ENCODE data around the gene FKBP6.

The FKBP6 gene

DNA sequence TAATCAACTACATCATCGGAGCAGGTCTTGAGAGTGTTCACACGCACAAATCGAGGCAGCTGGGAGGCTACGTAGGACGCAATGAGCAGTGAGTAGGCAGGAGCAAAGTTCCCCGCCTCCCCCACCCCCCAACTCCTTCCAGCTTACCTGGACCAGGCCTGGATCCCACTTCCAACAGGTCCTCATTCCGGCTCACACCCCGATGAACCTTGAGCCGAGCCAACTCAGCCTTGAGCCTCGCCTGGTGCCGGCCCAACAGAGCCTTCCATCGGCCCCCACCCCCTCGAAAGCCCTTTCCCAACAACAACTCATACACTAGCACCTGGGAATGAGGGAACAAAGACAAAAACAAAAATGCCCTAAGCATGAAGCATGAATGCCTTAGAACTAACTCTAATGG is 20.5 kb upstream of the FKBP6 start (continued):
- TF ChIP-seq ZNF184 (tag by site-specific recombination; IDR thresholded peaks at IDR 0.05) (no peak), ZNF433 (tag by site-specific recombination; IDR thresholded peaks at IDR 0.05; ENCODE audit: low read depth) (no peak), ZNF132 (tag by site-specific recombination; IDR thresholded peaks at IDR 0.05; ENCODE audit: borderline replicate concordance) (no peak), ZNF324 (tag by site-specific recombination; IDR thresholded peaks at IDR 0.05) (no peak)
- TF ChIP-seq, protein P1, sequence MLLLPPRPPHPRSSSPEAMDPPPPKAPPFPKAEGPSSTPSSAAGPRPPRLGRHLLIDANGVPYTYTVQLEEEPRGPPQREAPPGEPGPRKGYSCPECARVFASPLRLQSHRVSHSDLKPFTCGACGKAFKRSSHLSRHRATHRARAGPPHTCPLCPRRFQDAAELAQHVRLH (tag by site-specific recombination; IDR thresholded peaks at IDR 0.05): no peak

DNA sequence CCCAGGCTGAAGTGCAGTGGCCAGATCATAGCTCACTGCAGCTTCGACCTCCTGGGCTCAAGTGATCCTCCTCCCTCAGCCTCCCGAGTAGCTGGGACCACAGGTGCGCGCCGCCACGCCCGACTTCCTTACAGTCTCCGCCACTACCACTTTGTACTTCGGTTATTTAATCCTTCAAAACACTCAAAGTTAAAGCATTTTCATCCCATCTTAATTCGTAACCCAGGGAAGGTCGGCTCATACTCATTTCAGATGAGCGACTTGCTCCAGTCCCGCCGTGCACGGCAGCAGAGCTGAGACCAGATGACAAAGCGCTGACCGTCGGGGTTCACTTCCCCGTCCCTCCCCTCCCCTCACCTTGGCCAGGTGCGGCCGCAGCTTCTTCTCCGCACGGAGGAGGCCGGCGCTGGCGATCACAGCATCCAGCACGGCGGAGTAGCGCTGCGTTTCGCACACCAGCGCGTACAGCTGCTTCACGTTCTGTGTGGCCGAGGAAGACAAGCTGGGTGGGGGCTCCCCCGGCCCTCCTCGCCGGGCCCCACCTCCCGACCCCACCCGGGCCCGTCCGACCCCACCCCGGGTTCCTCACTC is 19.8 kb upstream of the FKBP6 start:
- peak; percentile 58; the same call in 1 of the 2 replicates for TF ChIP-seq ZNF121 (tag by site-specific recombination; IDR thresholded peaks at IDR 0.05)
- TF ChIP-seq, protein P2, sequence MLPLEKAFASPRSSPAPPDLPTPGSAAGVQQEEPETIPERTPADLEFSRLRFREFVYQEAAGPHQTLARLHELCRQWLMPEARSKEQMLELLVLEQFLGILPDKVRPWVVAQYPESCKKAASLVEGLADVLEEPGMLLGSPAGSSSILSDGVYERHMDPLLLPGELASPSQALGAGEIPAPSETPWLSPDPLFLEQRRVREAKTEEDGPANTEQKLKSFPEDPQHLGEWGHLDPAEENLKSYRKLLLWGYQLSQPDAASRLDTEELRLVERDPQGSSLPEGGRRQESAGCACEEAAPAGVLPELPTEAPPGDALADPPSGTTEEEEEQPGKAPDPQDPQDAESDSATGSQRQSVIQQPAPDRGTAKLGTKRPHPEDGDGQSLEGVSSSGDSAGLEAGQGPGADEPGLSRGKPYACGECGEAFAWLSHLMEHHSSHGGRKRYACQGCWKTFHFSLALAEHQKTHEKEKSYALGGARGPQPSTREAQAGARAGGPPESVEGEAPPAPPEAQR (tag by site-specific recombination; IDR thresholded peaks at IDR 0.05): no peak
- TF ChIP-seq, protein P3, sequence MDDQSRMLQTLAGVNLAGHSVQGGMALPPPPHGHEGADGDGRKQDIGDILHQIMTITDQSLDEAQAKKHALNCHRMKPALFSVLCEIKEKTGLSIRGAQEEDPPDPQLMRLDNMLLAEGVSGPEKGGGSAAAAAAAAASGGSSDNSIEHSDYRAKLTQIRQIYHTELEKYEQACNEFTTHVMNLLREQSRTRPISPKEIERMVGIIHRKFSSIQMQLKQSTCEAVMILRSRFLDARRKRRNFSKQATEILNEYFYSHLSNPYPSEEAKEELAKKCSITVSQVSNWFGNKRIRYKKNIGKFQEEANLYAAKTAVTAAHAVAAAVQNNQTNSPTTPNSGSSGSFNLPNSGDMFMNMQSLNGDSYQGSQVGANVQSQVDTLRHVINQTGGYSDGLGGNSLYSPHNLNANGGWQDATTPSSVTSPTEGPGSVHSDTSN (CRISPR knock-in tag; IDR thresholded peaks at IDR 0.05): 0 out of 2 replicates have a peak, but pooled peaks have one; percentile 1
- TF ChIP-seq ZNF394 (tag by site-specific recombination; IDR thresholded peaks at IDR 0.05; ENCODE audit: borderline replicate concordance): peak; percentile 49; the same call in 1 of the 2 replicates
- ChIA-PET CTCF (interaction anchor here (1.4 to 2.0 kb wide), 2 partner anchors 16 to 143 kb away, joined by 3 to 7 read pairs; no protein-coding TSS in a partner anchor), POLR2A (interaction anchor here (1.4 kb wide), 1 partner anchor 214 kb away, joined by 6 read pairs; the partner anchor contains the start of gene BAZ1B)
- Histone ChIP-seq H3K27ac (ENCODE audit: extremely low read depth, low read depth, low read length) (0 out of 2 replicates have a peak overlapping the region, but pooled peaks have one; percentile 46), H3K36me3 (ENCODE audit: control insufficient read depth in 2 of 2, insufficient read depth in 1 of 2, low read length in 2 of 2) (peaks cover 8 to 31% of the 10 kb centered on the region in 2 experiments; a peak in 2 of 3 replicates), H3K4me3 (ENCODE audit: low read depth, low read length) (peak overlapping the region; percentile 71), H3K9me3 (ENCODE audit: control insufficient read depth, insufficient read depth, low read depth, low read length) (no peaks in the 10 kb centered on the region), H3K4me1 (ENCODE audit: control insufficient read depth, insufficient read depth, low read length) (no peaks in the 10 kb centered on the region)

DNA sequence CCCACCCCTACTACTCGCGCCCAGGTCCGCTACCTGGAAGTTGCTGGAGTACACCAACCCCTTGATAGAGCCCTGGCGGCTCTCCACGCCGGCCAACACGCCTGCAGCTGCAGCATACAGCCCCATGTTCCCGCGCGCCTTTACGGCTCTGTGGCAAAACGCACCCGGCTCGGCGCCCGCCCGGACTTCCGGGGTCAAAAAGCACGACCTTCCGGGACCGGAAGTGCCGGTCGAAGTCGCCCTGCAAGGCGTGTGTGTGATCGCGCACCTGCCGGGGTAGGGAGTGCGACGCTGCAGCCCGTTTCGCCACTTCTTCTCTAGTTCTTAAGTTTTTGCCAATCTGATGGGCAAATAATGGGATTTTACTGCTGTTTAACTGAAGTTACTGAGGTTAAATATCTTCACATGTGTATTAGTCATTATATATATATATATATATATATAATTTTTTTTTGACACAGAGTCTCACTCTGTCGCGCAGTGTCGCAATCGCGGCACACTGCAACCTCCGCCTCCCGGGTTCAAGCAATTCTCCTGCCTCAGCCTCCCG is 19.2 kb upstream of the FKBP6 start, which contains the start of gene NSUN5:
TSS of gene NSUN5 (minus strand) at position 162 of the 550 bp plus-strand sequence. CDS start at position 126, 36 bp downstream.
- 0 out of 2 replicates have a peak within 1 kb of the TSS, but pooled peaks have one; percentile 46 for H3K27ac ChIP-seq (ENCODE audit: extremely low read depth, low read depth, low read length)
- no peak for TF ChIP-seq MZF1 (tag by site-specific recombination; IDR thresholded peaks at IDR 0.05; ENCODE audit: borderline replicate concordance)
- TF ChIP-seq SP2 (tag by site-specific recombination; IDR thresholded peaks at IDR 0.05): peak; percentile 34; the same call in 1 of the 2 replicates
- TF ChIP-seq, protein P4, sequence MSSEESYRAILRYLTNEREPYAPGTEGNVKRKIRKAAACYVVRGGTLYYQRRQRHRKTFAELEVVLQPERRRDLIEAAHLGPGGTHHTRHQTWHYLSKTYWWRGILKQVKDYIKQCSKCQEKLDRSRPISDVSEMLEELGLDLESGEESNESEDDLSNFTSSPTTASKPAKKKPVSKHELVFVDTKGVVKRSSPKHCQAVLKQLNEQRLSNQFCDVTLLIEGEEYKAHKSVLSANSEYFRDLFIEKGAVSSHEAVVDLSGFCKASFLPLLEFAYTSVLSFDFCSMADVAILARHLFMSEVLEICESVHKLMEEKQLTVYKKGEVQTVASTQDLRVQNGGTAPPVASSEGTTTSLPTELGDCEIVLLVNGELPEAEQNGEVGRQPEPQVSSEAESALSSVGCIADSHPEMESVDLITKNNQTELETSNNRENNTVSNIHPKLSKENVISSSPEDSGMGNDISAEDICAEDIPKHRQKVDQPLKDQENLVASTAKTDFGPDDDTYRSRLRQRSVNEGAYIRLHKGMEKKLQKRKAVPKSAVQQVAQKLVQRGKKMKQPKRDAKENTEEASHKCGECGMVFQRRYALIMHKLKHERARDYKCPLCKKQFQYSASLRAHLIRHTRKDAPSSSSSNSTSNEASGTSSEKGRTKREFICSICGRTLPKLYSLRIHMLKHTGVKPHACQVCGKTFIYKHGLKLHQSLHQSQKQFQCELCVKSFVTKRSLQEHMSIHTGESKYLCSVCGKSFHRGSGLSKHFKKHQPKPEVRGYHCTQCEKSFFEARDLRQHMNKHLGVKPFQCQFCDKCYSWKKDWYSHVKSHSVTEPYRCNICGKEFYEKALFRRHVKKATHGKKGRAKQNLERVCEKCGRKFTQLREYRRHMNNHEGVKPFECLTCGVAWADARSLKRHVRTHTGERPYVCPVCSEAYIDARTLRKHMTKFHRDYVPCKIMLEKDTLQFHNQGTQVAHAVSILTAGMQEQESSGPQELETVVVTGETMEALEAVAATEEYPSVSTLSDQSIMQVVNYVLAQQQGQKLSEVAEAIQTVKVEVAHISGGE (tag by site-specific recombination; conservative IDR thresholded peaks at IDR 0.05; ENCODE audit: low read depth): peak; percentile 83
- peak; percentile 57; the same call in 1 of the 2 replicates for TF ChIP-seq KLF8 (tag by site-specific recombination; IDR thresholded peaks at IDR 0.05)
- TF ChIP-seq, protein P5, sequence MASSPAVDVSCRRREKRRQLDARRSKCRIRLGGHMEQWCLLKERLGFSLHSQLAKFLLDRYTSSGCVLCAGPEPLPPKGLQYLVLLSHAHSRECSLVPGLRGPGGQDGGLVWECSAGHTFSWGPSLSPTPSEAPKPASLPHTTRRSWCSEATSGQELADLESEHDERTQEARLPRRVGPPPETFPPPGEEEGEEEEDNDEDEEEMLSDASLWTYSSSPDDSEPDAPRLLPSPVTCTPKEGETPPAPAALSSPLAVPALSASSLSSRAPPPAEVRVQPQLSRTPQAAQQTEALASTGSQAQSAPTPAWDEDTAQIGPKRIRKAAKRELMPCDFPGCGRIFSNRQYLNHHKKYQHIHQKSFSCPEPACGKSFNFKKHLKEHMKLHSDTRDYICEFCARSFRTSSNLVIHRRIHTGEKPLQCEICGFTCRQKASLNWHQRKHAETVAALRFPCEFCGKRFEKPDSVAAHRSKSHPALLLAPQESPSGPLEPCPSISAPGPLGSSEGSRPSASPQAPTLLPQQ (tag by site-specific recombination; IDR thresholded peaks at IDR 0.05): no peak
- TF ChIP-seq, protein P6, sequence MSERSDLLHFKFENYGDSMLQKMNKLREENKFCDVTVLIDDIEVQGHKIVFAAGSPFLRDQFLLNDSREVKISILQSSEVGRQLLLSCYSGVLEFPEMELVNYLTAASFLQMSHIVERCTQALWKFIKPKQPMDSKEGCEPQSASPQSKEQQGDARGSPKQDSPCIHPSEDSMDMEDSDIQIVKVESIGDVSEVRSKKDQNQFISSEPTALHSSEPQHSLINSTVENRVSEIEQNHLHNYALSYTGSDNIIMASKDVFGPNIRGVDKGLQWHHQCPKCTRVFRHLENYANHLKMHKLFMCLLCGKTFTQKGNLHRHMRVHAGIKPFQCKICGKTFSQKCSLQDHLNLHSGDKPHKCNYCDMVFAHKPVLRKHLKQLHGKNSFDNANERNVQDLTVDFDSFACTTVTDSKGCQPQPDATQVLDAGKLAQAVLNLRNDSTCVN (tag by site-specific recombination; optimal IDR thresholded peaks at IDR 0.05): peak; percentile 43
- 0 out of 2 replicates have a peak, but pooled peaks have one; percentile 15 for TF ChIP-seq SP7 (tag by site-specific recombination; IDR thresholded peaks at IDR 0.05)
- TF ChIP-seq KLF1 (tag by site-specific recombination; IDR thresholded peaks at IDR 0.05): 0 out of 2 replicates have a peak, but pooled peaks have one; percentile 16
- no peak for TF ChIP-seq ZNF202 (tag by site-specific recombination; IDR thresholded peaks at IDR 0.05; ENCODE audit: borderline replicate concordance)
- TF ChIP-seq, protein P1 (tag by site-specific recombination; IDR thresholded peaks at IDR 0.05): peak; percentile 71; the same call in 1 of the 2 replicates
- peak; percentile 33; the same call in 1 of the 2 replicates for TF ChIP-seq ZSCAN30 (tag by site-specific recombination; IDR thresholded peaks at IDR 0.05)
- peak; percentile 97 for TF ChIP-seq BCL11A (tag by site-specific recombination; IDR thresholded peaks at IDR 0.05; ENCODE audit: low read depth)

More for the DNA sequence above, 19.2 kb upstream of the FKBP6 start, which contains the start of gene NSUN5:
- H3K4me1 ChIP-seq (ENCODE audit: control insufficient read depth, insufficient read depth, low read length): no peaks in the 10 kb centered on the region
- H3K36me3 ChIP-seq (ENCODE audit: control insufficient read depth in 2 of 2, insufficient read depth in 1 of 2, low read length in 2 of 2): peaks cover 8 to 25% of the 10 kb centered on the region in 2 experiments; a peak in 2 of 3 replicates
- H3K4me3 ChIP-seq (ENCODE audit: low read depth, low read length): peak within 1 kb of the TSS; percentile 71
- no peaks in the 10 kb centered on the region for H3K9me3 ChIP-seq (ENCODE audit: control insufficient read depth, insufficient read depth, low read depth, low read length)
- POLR2A ChIA-PET: interaction anchor here (1.4 kb wide), 1 partner anchor 213 kb away, joined by 6 read pairs; the partner anchor contains the start of gene BAZ1B
- CTCF ChIA-PET: interaction anchor here (1.4 to 2.0 kb wide), 2 partner anchors 15 to 143 kb away, joined by 3 to 7 read pairs; no protein-coding TSS in a partner anchor

Data from HEK293 (cell line).